H9 (cell line): ENCODE results near the gene SALL3. TPM values are rescaled to one million over a fixed set of nuclear protein-coding genes. Genes with fewer than 3 reads are reported as not detected.

Experiments
- DNase-seq: peaks from one replicate; pipeline ENCODE4 v3.0.0-alpha.2; 2017
- H2AFZ ChIP-seq: one replicate; pipeline ENCODE4 v1.6.1; 2013; ENCODE audit warnings: mild to moderate bottlenecking, low read length, control low read depth, moderate library complexity
- H2AK5ac ChIP-seq: 2 replicates; pipeline ENCODE4 v1.6.1; 2013; ENCODE audit warnings: low read length, control low read depth, mixed read lengths; ENCODE audit not compliant: insufficient read length
- H2BK120ac ChIP-seq: one replicate; pipeline ENCODE4 v1.6.1; 2013; ENCODE audit warnings: low read depth, mild to moderate bottlenecking, low read length, control low read depth, inconsistent platforms; ENCODE audit not compliant: poor library complexity, severe bottlenecking
- H2BK12ac ChIP-seq: 2 replicates; pipeline ENCODE4 v1.6.1; 2013; ENCODE audit warnings: low read length, control low read depth, mixed read lengths, low read depth; ENCODE audit not compliant: insufficient read length
- H2BK15ac ChIP-seq: 2 replicates; pipeline ENCODE4 v1.6.1; 2013; ENCODE audit warnings: low read depth, low read length, control low read depth
- H2BK20ac ChIP-seq: one replicate; pipeline ENCODE4 v1.6.1; 2013; ENCODE audit warnings: low read depth, mild to moderate bottlenecking, low read length, control low read depth, inconsistent platforms; ENCODE audit not compliant: poor library complexity, severe bottlenecking
- H2BK5ac ChIP-seq: 2 replicates; pipeline ENCODE4 v1.6.1; 2013; ENCODE audit warnings: low read length, control low read depth, mixed read lengths; ENCODE audit not compliant: insufficient read length
- H3K14ac ChIP-seq: 2 replicates; pipeline ENCODE4 v1.6.1; 2013; ENCODE audit warnings: low read length, control low read depth; ENCODE audit not compliant: insufficient read depth
- H3K18ac ChIP-seq: 2 replicates; pipeline ENCODE4 v1.6.1; 2013; ENCODE audit warnings: low read depth, mild to moderate bottlenecking, mixed read lengths, low read length, control low read depth; ENCODE audit not compliant: insufficient read length
- H3K23ac ChIP-seq: 2 replicates; pipeline ENCODE4 v1.6.1; 2013; ENCODE audit warnings: low read length, control low read depth, mixed read lengths, low read depth; ENCODE audit not compliant: insufficient read length
- H3K23me2 ChIP-seq: 2 replicates; pipeline ENCODE4 v1.6.1; 2013; ENCODE audit warnings: low read depth, mild to moderate bottlenecking, mixed read lengths, low read length, control low read depth; ENCODE audit not compliant: insufficient read length, poor library complexity, severe bottlenecking
- H3K27ac ChIP-seq: 2 replicates; pipeline ENCODE4 v1.5.1; 2013; ENCODE audit warnings: low read length, control low read depth, mixed read lengths, low read depth; ENCODE audit not compliant: insufficient read length
- H3K27me3 ChIP-seq: 2 replicates; pipeline ENCODE4 v1.6.1; 2013; ENCODE audit warnings: low read length, control low read depth, inconsistent platforms; ENCODE audit not compliant: insufficient read depth
- H3K4ac ChIP-seq: 2 replicates; pipeline ENCODE4 v1.6.1; 2013; ENCODE audit warnings: low read depth, mild to moderate bottlenecking, control low read depth, inconsistent platforms, low read length, moderate library complexity
- H3K4me1 ChIP-seq: 2 replicates; pipeline ENCODE4 v1.6.1; 2013; ENCODE audit warnings: low read length, control low read depth, inconsistent platforms; ENCODE audit not compliant: insufficient read depth
- H3K4me2 ChIP-seq: 2 replicates; pipeline ENCODE4 v1.6.1; 2013; ENCODE audit warnings: low read length, control low read depth, mixed read lengths; ENCODE audit not compliant: insufficient read length, insufficient read depth
- H3K56ac ChIP-seq: 2 replicates; pipeline ENCODE4 v1.6.1; 2013; ENCODE audit warnings: low read depth, mild to moderate bottlenecking, mixed read lengths, low read length, control low read depth; ENCODE audit not compliant: insufficient read length
- H3K79me1 ChIP-seq: 2 replicates; pipeline ENCODE4 v1.6.1; 2013; ENCODE audit warnings: low read depth, mild to moderate bottlenecking, moderate library complexity, low read length, control low read depth, inconsistent platforms; ENCODE audit not compliant: insufficient read depth, poor library complexity, severe bottlenecking
- H3K79me2 ChIP-seq: 2 replicates; pipeline ENCODE4 v1.6.1; 2013; ENCODE audit warnings: low read length, control low read depth, inconsistent platforms; ENCODE audit not compliant: insufficient read depth
- H3K9ac ChIP-seq: 2 replicates; pipeline ENCODE4 v1.6.1; 2013; ENCODE audit warnings: low read length, control low read depth, mixed read lengths; ENCODE audit not compliant: insufficient read length; ENCODE audit errors: extremely low read depth
- H3K9me3 ChIP-seq: one replicate; pipeline ENCODE4 v1.6.1; 2013; ENCODE audit warnings: low read depth, low read length, inconsistent platforms; ENCODE audit not compliant: control insufficient read depth
- H3T11ph ChIP-seq: one replicate; pipeline ENCODE4 v1.6.1; 2013; ENCODE audit warnings: mild to moderate bottlenecking, low read length, control low read depth, inconsistent platforms
- H4K20me1 ChIP-seq: one replicate; pipeline ENCODE4 v1.6.1; 2013; ENCODE audit not compliant: control insufficient read depth, insufficient read length, insufficient read depth
- H4K5ac ChIP-seq: 2 replicates; pipeline ENCODE4 v1.6.1; 2013; ENCODE audit warnings: low read depth, mild to moderate bottlenecking, mixed read lengths, low read length, control low read depth; ENCODE audit not compliant: insufficient read length
- H4K8ac ChIP-seq: replicated peaks from 2 replicates; pipeline ENCODE4 v1.6.1; 2013; ENCODE audit warnings: low read length, control low read depth, mixed read lengths, low read depth; ENCODE audit not compliant: insufficient read length
- H4K91ac ChIP-seq: 2 replicates; pipeline ENCODE4 v1.6.1; 2013; ENCODE audit warnings: low read depth, mild to moderate bottlenecking, moderate library complexity, mixed read lengths, low read length, control low read depth; ENCODE audit not compliant: insufficient read length
- H3K27ac Mint-ChIP-seq, 3 experiments: 2 replicates in 2 of 3; 3 replicates in 1 of 3; pipeline ENCODE4 v1.8.0; 2020 to 2021; ENCODE audit warnings: mixed read lengths in 3 of 3, mild to moderate bottlenecking in 1 of 3, moderate library complexity in 1 of 3
- H3K27me3 Mint-ChIP-seq: 2 replicates; pipeline ENCODE4 v1.8.0; 2021; ENCODE audit warnings: low read depth, mild to moderate bottlenecking, moderate library complexity, mixed read lengths
- H3K36me3 Mint-ChIP-seq, 3 experiments: 2 replicates in 2 of 3; 3 replicates in 1 of 3; pipeline ENCODE4 v1.8.0; 2020 to 2021; ENCODE audit warnings: low read depth in 3 of 3, mixed read lengths in 3 of 3; ENCODE audit not compliant: insufficient read depth in 1 of 3
- H3K4me1 Mint-ChIP-seq, 2 experiments: 2 replicates each; pipeline ENCODE4 v1.8.0; 2020; ENCODE audit warnings: mixed read lengths in 2 of 2
- H3K4me3 Mint-ChIP-seq, 2 experiments: 2 replicates in 1 of 2; 3 replicates in 1 of 2; pipeline ENCODE4 v1.8.0; 2020 to 2021; ENCODE audit warnings: mild to moderate bottlenecking in 2 of 2, mixed read lengths in 2 of 2, moderate library complexity in 1 of 2
- H3K9me3 Mint-ChIP-seq, 2 experiments: 2 replicates in 1 of 2; 3 replicates in 1 of 2; pipeline ENCODE4 v1.8.0; 2020; ENCODE audit warnings: mild to moderate bottlenecking in 2 of 2, mixed read lengths in 2 of 2, moderate library complexity in 1 of 2
- WGBS: extraction: QIAGEN DNeasy Blood & Tissue Kit; methylation state at CpG from one replicate; pipeline ENCODE4 v1.1.7; 2013; ENCODE audit warnings: missing lambda C conversion rate, low lambda C conversion rate, mixed read lengths; ENCODE audit not compliant: insufficient read length; ENCODE audit errors: extremely low coverage; 5-methylcytosine and 5-hydroxymethylcytosine counted together
- total RNA-seq: library from RNA; stranded (reverse); gene quantifications from 2 replicates; pipeline ENCODE4 v1.2.1, GENCODE V29; 2021
- TF ChIP-seq, protein P1 (sequence below): fragments of 200-600 bp; sonication (generic); conservative IDR thresholded peaks from 3 replicates; pipeline ENCODE4 v1.8.0; 2021; ENCODE audit warnings: antibody characterized with exemption, mild to moderate bottlenecking

Gene SALL3
- total RNA-seq, 1 experiment from 2014 or later = 52.4 TPM

DNA sequence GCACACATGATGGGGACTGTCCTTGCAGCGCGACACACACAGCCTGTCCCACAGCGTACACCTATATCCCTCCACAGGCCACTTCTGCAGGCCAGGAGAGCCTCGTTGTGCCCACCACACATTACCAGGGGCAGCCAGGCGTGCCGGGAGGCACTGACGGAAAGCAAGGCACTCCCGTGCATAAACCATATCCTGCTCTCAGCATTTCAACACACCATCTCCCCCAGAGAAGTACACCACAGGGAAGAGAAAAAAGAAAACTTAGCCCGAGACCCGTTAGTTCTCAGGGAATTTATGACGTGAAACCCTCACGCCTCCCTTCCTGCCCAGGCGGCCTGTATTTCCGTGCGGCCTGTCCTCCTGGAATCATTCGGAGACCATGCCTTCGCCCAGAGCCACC is 24.6 kb upstream of the SALL3 start:
- Mint-ChIP-seq H3K27ac (0 out of 7 replicates have a peak overlapping the region, but pooled peaks of 1 of the 3 experiments have one; percentile 18), H3K9me3 (peaks cover 8 to 11% of the 10 kb centered on the region in 2 experiments), H3K36me3 (peaks cover 0 to 6% (median 3%) of the 10 kb centered on the region in 3 experiments; a peak in 4 of 7 replicates), H3K4me3 (no peak overlapping the region), H3K4me1 (no peaks in the 10 kb centered on the region), H3K27me3 (peaks cover 6% of the 10 kb centered on the region)
- no peak overlapping the region for H3K56ac ChIP-seq
- no peak overlapping the region for H2AK5ac ChIP-seq
- no peaks in the 10 kb centered on the region for H3K79me2 ChIP-seq
- H3K23me2 ChIP-seq = no peaks in the 10 kb centered on the region
- no peak overlapping the region for H3K27ac ChIP-seq
- H4K91ac ChIP-seq = no peak overlapping the region
- no peak overlapping the region for H2AFZ ChIP-seq
- WGBS = no CpG with 5 or more reads among the region's 17 CpGs
- H3K14ac ChIP-seq = no peak overlapping the region
- no peak overlapping the region for H2BK120ac ChIP-seq
- no peak overlapping the region for H2BK15ac ChIP-seq
- no peak overlapping the region for H2BK20ac ChIP-seq
- H4K20me1 ChIP-seq = no peaks in the 10 kb centered on the region
- H4K5ac ChIP-seq = no peak overlapping the region
- no peak overlapping the region for H3K9ac ChIP-seq
- H3K27me3 ChIP-seq = no peaks in the 10 kb centered on the region
- H3K23ac ChIP-seq = no peak overlapping the region
- H3K9me3 ChIP-seq = no peaks in the 10 kb centered on the region
- H2BK12ac ChIP-seq = no peak overlapping the region
- no peaks in the 10 kb centered on the region for H3K79me1 ChIP-seq
- no peak overlapping the region for H2BK5ac ChIP-seq
- no peaks in the 10 kb centered on the region for H3K4me1 ChIP-seq
- H3K18ac ChIP-seq = no peak overlapping the region
- TF ChIP-seq, protein P1, sequence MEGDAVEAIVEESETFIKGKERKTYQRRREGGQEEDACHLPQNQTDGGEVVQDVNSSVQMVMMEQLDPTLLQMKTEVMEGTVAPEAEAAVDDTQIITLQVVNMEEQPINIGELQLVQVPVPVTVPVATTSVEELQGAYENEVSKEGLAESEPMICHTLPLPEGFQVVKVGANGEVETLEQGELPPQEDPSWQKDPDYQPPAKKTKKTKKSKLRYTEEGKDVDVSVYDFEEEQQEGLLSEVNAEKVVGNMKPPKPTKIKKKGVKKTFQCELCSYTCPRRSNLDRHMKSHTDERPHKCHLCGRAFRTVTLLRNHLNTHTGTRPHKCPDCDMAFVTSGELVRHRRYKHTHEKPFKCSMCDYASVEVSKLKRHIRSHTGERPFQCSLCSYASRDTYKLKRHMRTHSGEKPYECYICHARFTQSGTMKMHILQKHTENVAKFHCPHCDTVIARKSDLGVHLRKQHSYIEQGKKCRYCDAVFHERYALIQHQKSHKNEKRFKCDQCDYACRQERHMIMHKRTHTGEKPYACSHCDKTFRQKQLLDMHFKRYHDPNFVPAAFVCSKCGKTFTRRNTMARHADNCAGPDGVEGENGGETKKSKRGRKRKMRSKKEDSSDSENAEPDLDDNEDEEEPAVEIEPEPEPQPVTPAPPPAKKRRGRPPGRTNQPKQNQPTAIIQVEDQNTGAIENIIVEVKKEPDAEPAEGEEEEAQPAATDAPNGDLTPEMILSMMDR = no peak
- H3K4ac ChIP-seq = no peak overlapping the region
- H4K8ac ChIP-seq = no peak overlapping the region
- H3T11ph ChIP-seq = no peak overlapping the region
- H3K4me2 ChIP-seq = no peak overlapping the region
- no peak for DNase-seq
